CD4-positive, alpha-beta T cell treated with Interleukin-10 for 1 hour (primary cell): Measurements from ENCODE around the gene MANSC4.

Experiments
- DNase-seq: peaks from one replicate; pipeline ENCODE4 v3.0.0-alpha.2; 2020

MANSC4 gene

GRCh38 chr12:27779920-27780611, at the start of gene MANSC4, which contains the start of gene KLHL42:
Gene MANSC4, minus strand, starts transcription at chr12:27780236. Its CDS starts 8,960 bp downstream, at chr12:27771276.
Gene KLHL42, plus strand, starts transcription at chr12:27780233. Its CDS starts 98 bp downstream, at chr12:27780331.
- peak; percentile 65 for DNase-seq

GRCh38 chr12:27828196-27828595, 48.2 kb upstream of the MANSC4 start:
- DNase-seq, result no peak

- no peak for DNase-seq
Observed at GRCh38 chr12:27826076-27826475, 46.0 kb upstream of the MANSC4 start.

- no peak for DNase-seq
Observed at GRCh38 chr12:27824126-27824842, 44.2 kb upstream of the MANSC4 start.

GRCh38 chr12:27823038-27823437, 43.0 kb upstream of the MANSC4 start:
- no peak for DNase-seq

GRCh38 chr12:27822076-27822712, 42.2 kb upstream of the MANSC4 start:
- peak; percentile 60 for DNase-seq

GRCh38 chr12:27821259-27821973, 41.4 kb upstream of the MANSC4 start:
- peak; percentile 69 for DNase-seq

GRCh38 chr12:27820564-27820963, 40.5 kb upstream of the MANSC4 start:
- no peak for DNase-seq

- no peak for DNase-seq
Observed at GRCh38 chr12:27818401-27818918, 38.4 kb upstream of the MANSC4 start.

- DNase-seq, result no peak
Observed at GRCh38 chr12:27817766-27818165, 37.7 kb upstream of the MANSC4 start.

GRCh38 chr12:27814851-27815591, 35.0 kb upstream of the MANSC4 start:
- no peak for DNase-seq

- no peak for DNase-seq
Observed at GRCh38 chr12:27814411-27814810, 34.4 kb upstream of the MANSC4 start.

- no peak for DNase-seq
Observed at GRCh38 chr12:27812502-27812901, 32.5 kb upstream of the MANSC4 start.

- DNase-seq, result no peak
Observed at GRCh38 chr12:27810756-27811155, 30.7 kb upstream of the MANSC4 start.

- no peak for DNase-seq
Observed at GRCh38 chr12:27808841-27809240, 28.8 kb upstream of the MANSC4 start.

- peak; percentile 20 for DNase-seq
Observed at GRCh38 chr12:27807063-27807703, 27.1 kb upstream of the MANSC4 start.

- DNase-seq, result no peak
Observed at GRCh38 chr12:27806259-27806658, 26.2 kb upstream of the MANSC4 start.

GRCh38 chr12:27805238-27805637, 25.2 kb upstream of the MANSC4 start:
- DNase-seq, result no peak

GRCh38 chr12:27802936-27803335, 22.9 kb upstream of the MANSC4 start:
- no peak for DNase-seq

GRCh38 chr12:27802511-27802910, 22.5 kb upstream of the MANSC4 start:
- DNase-seq, result no peak

- DNase-seq, result no peak
Observed at GRCh38 chr12:27801630-27802029, 21.6 kb upstream of the MANSC4 start.

- DNase-seq, result no peak
Observed at GRCh38 chr12:27800819-27801218, 20.8 kb upstream of the MANSC4 start.
